B cell (primary cell): Measurements from ENCODE around the gene IRF8.

Experiments
- CTCF ChIP-seq: fragments of 200-600 bp; IDR thresholded peaks from one replicate; pipeline ENCODE4 v1.8.0; 2022; ENCODE audit warnings: antibody characterized with exemption, mild to moderate bottlenecking
- EZH2 ChIP-seq: IDR thresholded peaks from 2 replicates; pipeline ENCODE4 v1.6.1; 2012; ENCODE audit warnings: borderline replicate concordance, low read depth, mild to moderate bottlenecking, moderate library complexity, low read length; ENCODE audit not compliant: insufficient read depth, poor library complexity, severe bottlenecking

DNA sequence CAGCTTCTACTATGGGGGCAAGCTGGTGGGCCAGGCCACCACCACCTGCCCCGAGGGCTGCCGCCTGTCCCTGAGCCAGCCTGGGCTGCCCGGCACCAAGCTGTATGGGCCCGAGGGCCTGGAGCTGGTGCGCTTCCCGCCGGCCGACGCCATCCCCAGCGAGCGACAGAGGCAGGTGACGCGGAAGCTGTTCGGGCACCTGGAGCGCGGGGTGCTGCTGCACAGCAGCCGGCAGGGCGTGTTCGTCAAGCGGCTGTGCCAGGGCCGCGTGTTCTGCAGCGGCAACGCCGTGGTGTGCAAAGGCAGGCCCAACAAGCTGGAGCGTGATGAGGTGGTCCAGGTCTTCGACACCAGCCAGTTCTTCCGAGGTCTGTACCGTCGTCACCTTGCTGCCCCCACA is 19.5 kb downstream of the IRF8 start:
- TF ChIP-seq EZH2 (no peak), CTCF (no peak)
